ENCODE results near the gene WFDC6.

Gene WFDC6

DNA sequence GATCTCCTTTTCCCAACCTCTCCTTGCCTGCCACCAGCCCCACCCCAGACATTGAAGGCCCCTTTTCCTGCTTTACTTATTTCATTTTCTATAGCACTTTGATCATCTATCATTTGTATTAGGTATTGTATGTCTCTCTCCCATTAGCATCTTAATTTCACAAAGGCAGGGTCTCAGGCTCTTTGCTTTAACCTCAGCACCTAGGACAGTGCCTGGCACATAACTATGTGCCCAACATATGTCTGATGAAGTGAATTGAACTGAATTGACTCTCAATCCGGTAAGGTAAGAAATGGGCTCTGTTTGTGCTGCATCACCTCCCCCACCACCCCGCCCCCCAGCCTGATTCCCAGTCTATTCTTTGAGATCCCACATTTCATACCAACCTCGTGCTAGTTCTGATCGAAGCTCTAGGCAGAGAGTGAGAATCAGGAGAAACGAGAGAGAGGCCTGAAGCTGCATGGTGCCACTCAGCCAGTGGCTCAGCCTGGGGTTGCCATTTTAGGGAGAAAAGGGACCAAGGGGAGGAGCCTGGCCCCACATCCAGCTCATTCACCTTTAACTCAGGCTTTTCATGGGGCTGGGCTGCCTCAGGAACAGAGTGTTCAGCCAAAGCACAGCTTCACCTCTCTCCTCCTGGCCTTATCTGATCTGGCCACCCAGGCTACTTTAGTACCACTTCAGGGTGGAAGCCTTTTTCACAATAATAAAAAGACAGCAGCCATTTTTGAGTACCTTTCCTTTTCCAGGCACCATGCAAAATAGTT lies 24.0 kb downstream of the WFDC6 start, which contains the start of gene SPINT3:
Gene SPINT3 (minus strand): TSS at position 476 of the 767 bp plus-strand sequence. CDS start 14 bp downstream, at position 462.
- no peak for DNase-seq

DNA sequence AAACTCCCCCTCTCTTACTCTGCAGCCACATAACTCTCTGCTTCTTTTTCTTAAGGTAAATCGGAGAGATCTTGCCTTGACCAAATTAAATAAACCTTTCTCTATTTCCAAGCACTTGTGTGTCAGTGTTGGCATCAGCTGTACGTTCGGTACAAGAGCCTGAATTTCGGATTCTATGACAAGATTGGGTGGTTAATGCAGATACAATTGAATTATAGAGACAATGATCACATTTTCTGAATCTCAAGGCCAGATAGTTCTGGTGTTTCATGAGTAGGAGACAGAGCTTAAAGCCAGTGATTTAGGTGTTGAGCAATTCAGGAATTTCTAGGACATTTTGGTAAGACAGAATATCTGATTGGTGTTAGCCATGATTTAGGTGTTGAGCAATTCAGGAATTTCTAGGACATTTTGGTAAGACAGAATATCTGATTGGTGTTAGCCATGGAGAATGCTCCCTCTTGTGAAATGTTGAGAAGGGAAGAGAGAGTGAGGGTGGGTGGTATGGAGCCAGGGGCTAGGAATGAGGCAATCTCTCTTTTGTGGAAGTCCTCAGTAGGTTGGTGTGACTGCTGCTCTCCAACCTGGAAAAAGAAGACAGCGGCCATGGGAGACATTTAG lies 28.9 kb downstream of the WFDC6 start:
- no peak for DNase-seq

DNA sequence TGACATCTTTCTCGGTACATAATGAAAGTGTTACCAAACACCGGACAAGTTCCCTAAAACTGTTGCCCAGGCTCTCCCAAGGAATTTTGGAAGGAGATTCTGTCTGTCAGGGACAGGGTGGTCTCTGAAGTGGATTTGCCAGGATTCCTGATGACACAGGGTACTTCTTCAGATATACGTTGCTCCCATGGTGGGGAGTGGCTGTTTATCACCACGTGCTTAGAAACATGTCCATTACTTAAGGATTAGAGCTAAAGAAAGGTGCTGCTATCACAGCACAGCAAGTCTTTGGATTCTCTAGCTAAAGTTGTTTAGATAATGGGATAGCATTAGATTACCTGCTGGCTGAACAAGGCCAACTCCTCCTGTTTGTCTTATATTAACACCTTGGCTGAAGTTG lies 30.2 kb downstream of the WFDC6 start:
- no peak for DNase-seq

DNA sequence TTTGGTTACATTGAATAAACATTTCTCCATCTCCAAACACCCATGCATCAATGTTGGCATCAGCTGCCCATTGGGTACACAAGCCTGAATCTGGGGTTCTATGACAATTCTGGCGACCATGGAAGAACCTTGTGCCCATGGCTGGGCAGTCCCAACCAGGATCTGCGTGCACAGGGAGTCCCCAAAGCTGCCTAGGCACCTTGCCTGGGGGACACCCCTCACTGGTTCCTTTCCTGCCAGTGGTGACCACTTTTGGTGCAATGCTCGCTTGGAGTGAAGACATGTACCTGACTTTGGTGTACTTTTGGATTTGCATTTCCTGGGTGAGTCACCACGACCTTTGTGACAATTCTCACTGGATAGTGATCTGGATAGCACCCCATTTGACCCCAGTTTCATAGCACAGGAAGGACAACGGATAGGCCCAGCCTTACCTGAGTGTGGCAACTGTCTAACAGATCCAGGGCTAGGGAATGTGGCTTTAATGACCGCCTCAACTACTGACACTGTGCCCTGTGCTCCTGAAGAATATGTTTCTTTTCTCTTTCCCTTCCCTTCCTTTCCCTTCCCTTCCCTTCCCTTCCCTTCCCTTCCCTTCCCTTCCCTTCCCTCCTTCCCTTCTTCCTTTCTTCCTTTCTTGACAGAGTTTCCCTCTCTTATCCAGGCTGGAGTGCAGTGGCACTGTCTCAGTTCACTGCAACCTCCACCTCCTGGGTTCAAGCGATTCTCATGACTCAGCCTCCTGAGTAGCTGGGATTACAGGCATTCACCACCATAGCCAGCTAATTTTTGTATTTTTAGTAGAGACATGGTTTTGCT lies 31.0 kb downstream of the WFDC6 start:
- DNase-seq: no peak

DNA sequence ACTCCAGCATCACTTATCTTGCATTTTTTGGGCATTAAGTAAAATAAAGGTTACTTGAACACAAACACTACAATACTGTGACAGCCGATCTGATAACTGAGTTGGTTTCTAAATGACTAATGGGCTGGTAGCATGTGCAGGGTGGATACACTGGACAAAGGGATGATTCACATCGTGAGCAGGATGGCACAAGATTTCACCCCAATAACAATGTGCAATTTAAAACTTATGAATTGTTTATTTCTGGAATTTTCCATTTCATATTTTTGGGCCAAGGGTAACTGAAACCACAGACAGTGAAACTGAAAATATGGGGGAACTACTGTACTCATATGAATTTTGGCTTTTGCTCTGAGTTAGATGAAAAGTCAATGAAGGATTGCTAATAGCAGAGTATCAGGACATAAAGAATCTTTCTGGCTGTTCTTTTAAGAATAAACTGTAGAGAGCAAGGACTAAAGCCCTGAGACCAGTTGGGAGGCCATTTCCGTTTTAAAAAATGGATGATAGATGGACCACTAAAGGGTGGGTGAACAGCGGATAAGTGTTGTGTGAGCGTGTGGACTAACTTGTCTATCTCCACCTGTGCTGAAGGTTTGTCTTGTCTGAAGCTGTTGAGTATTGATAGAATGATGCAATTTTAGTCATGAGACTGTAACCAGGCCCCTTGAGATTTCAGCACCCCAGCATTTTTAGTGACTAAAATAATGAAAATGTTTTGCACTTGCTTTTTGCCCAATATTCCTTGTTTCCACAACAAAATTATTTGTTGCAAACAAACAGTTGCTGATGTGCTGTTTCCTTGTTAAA lies 32.1 kb downstream of the WFDC6 start:
- no peak for DNase-seq

DNA sequence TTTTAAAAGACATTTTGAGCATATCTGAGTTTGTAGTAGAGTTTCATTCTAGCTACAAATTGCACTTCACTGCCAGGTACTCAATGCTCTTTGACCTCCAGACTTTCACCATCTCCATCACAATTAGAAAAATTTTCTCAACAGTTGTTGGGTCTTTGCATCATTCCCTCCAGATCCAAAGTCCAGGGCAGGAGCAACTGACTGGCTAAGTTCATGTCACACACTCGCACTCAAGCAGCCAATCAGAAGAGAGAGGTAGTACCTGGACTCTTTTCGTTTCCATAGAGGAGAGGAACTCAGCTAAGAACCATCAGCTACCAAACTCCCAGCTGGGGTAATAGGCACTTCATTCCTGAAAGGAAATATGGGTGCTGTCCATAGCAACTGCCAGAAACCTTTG lies 32.9 kb downstream of the WFDC6 start:
- DNase-seq: no peak

- DNase-seq: no peak
Measured at GRCh38 chr20:45503403-45503802, 35.9 kb downstream of the WFDC6 start.

GRCh38 chr20:45502561-45502960 lies 36.7 kb downstream of the WFDC6 start:
- no peak for DNase-seq

DNA sequence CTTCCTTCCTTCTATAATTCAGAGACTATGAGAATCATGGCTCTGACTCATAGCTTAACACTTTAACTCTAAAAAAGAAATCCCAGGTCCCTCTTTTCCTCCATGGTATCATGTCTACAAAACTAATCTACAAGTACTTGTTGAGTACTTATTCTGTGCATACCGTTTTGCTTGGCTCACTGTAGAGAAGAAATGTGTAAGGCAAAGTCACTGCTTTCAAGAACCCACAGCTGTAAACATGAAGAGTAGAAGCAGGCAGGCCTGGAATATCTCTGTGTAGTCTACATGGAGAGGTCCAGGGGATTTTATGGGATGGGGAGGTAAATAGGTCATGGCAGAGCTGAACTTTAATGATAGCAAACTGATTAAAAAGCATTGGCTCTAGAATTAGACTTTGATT lies 37.7 kb downstream of the WFDC6 start:
- DNase-seq: no peak

- no peak for DNase-seq
Measured at GRCh38 chr20:45500022-45500421, 39.3 kb downstream of the WFDC6 start.

DNA sequence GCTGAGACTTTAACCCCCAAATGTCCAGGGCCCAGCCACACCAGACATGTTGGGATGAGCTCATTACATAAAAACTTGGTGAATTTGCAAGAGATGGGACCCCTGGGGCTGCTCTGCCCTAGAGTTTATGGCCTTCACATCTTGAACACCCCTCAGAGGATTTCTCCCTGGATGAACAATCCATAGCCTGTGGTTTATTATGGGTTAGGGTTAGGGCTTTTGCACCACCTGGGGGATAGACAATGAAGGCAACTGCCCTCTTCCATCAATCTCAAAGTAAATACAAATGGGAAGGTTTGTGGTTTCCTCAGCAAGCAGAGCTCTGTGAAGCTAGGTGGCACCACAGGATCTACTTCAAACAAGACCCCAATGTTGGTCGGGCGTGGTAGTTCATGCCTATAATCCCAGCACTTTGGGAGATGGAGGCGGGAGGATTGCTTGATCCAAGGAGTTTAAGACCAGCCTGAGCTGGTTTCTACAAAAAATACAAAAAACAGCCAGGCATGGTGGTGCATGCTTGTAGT lies 41.2 kb downstream of the WFDC6 start:
- no peak for DNase-seq

GRCh38 chr20:45496166-45496565 lies 43.1 kb downstream of the WFDC6 start:
- DNase-seq: no peak

GRCh38 chr20:45495501-45495941 lies 43.8 kb downstream of the WFDC6 start:
- no peak for DNase-seq

GRCh38 chr20:45489083-45489531 lies 50.2 kb downstream of the WFDC6 start:
- DNase-seq: no peak

- DNase-seq: no peak
Measured at GRCh38 chr20:45487231-45487635, 52.0 kb downstream of the WFDC6 start.

DNA sequence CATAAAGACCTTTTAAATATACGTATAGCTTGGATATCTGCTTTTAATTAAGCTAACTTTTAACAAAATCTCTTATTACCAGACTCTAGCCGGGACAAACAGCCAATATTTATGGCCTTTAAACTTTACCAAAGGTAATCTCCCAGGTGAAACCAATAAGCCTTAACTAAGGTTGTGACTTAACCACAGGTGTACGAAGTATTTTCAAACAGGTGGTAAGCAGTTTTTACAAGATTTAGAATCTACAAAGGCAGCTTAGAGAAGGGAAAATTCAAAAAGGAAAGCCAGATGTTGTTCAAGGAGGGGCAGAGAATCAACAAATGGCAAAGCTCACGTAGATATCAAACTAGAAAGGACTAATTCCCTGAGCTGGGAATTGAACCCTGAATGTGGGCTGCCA lies 53.9 kb downstream of the WFDC6 start:
- no peak for DNase-seq

DNA sequence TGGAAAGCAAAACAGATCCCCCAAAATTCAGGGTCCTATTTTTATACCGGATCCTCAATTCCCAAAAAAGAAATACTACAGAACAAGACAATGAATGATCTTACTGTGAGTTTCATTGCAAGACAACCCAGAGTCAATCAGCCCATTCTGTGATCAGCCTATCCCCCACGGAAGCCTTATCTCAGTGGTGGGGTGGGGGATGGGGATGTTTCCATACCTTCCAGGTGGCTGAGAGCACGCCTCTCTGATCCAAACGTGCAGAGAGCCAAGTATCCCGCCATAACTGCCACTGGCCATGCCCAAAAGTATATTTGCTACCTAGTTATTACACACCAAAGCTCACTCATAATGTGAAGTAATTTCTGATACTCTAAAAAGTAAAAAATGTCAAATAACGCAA lies 54.6 kb downstream of the WFDC6 start:
- DNase-seq: no peak

Measured in stimulated activated CD4-positive, alpha-beta T cell treated with anti-CD3 and anti-CD28 coated beads, Interleukin-4, amount 100 ng/mL, for 24 hours (primary cell).